ENCODE measurements around the gene CASZ1.

Gene CASZ1

GRCh38 chr1:10701145-10701544, 95.3 kb downstream of the CASZ1 start:
- WGBS, result 88% methylated on average over 13 of the region's 14 CpGs
- DNase-seq, result no peak
- H2BK12ac ChIP-seq (ENCODE audit: low read length in 2 of 2), result no peak overlapping the region
- H3K4ac ChIP-seq (ENCODE audit: low read depth in 1 of 2, low read length in 2 of 2), result no peak overlapping the region
- peaks cover 81 to 99% of the 10 kb centered on the region in 2 experiments for H3K27me3 ChIP-seq (ENCODE audit: control insufficient read depth in 1 of 2, insufficient read depth in 1 of 2, low read length in 2 of 2)
- no peak overlapping the region for H4K8ac ChIP-seq (ENCODE audit: low read length)
- H2AFZ ChIP-seq (ENCODE audit: low read depth, low read length), result no peak overlapping the region
- no peak overlapping the region for H4K91ac ChIP-seq (ENCODE audit: low read length)
- H3K23ac ChIP-seq (ENCODE audit: low read length in 2 of 2), result no peak overlapping the region
- H3K14ac ChIP-seq (ENCODE audit: low read length in 2 of 2), result no peak overlapping the region
- no peak overlapping the region for H2AK5ac ChIP-seq (ENCODE audit: low read length, severe bottlenecking)
- no peak overlapping the region for H2BK15ac ChIP-seq (ENCODE audit: low read depth, poor library complexity, severe bottlenecking)
- H3K79me1 ChIP-seq (replicated peaks; ENCODE audit: low read length, poor library complexity, severe bottlenecking), result no peaks in the 10 kb centered on the region
- no peak overlapping the region for H3K27ac ChIP-seq (ENCODE audit: low read length, poor library complexity, severe bottlenecking)
- H3K4me3 ChIP-seq (ENCODE audit: insufficient read depth in 1 of 2, low read depth in 1 of 2, low read length in 2 of 2), result no peak overlapping the region
- H3K18ac ChIP-seq (ENCODE audit: low read depth in 1 of 2, low read length in 2 of 2), result no peak overlapping the region
- no peak overlapping the region for H2BK5ac ChIP-seq (ENCODE audit: low read depth, low read length, poor library complexity, severe bottlenecking)
- H3K36me3 ChIP-seq (ENCODE audit: control insufficient read depth in 1 of 2, insufficient read depth in 2 of 2, low read depth in 1 of 2, low read length in 2 of 2), result no peaks in the 10 kb centered on the region
- H3K9me3 ChIP-seq (ENCODE audit: control insufficient read depth, low read length), result no peaks in the 10 kb centered on the region
- no peak overlapping the region for H3K9ac ChIP-seq (ENCODE audit: low read length)
- no peak overlapping the region for H2BK120ac ChIP-seq (ENCODE audit: low read depth, low read length)
- no peak overlapping the region for H3K4me2 ChIP-seq (ENCODE audit: low read length, poor library complexity, severe bottlenecking)
- peaks cover 20% of the 10 kb centered on the region for H3K4me1 ChIP-seq (ENCODE audit: control insufficient read depth, insufficient read depth, low read depth, low read length)

GRCh38 chr1:10699470-10699835, 97.0 kb downstream of the CASZ1 start:
- DNase-seq, result no peak
- peaks cover 66 to 89% of the 10 kb centered on the region in 2 experiments for H3K27me3 ChIP-seq (ENCODE audit: control insufficient read depth in 1 of 2, insufficient read depth in 1 of 2, low read length in 2 of 2)
- H3K4me1 ChIP-seq (ENCODE audit: control insufficient read depth, insufficient read depth, low read depth, low read length), result peaks cover 17% of the 10 kb centered on the region

GRCh38 chr1:10698726-10699469, 97.5 kb downstream of the CASZ1 start:
- H2AFZ ChIP-seq (ENCODE audit: low read depth, low read length), result no peak overlapping the region
- H4K91ac ChIP-seq (ENCODE audit: low read length), result no peak overlapping the region
- peaks cover 61 to 83% of the 10 kb centered on the region in 2 experiments for H3K27me3 ChIP-seq (ENCODE audit: control insufficient read depth in 1 of 2, insufficient read depth in 1 of 2, low read length in 2 of 2)
- no peak for DNase-seq
- no peak overlapping the region for H2BK15ac ChIP-seq (ENCODE audit: low read depth, poor library complexity, severe bottlenecking)
- no peak overlapping the region for H3K23ac ChIP-seq (ENCODE audit: low read length in 2 of 2)
- no peak overlapping the region for H3K14ac ChIP-seq (ENCODE audit: low read length in 2 of 2)
- H3K27ac ChIP-seq (ENCODE audit: low read length, poor library complexity, severe bottlenecking), result no peak overlapping the region
- H3K4me3 ChIP-seq (ENCODE audit: insufficient read depth in 1 of 2, low read depth in 1 of 2, low read length in 2 of 2), result no peak overlapping the region
- H2BK5ac ChIP-seq (ENCODE audit: low read depth, low read length, poor library complexity, severe bottlenecking), result no peak overlapping the region
- H3K36me3 ChIP-seq (ENCODE audit: control insufficient read depth in 1 of 2, insufficient read depth in 2 of 2, low read depth in 1 of 2, low read length in 2 of 2), result no peaks in the 10 kb centered on the region
- no peaks in the 10 kb centered on the region for H3K9me3 ChIP-seq (ENCODE audit: control insufficient read depth, low read length)
- H4K8ac ChIP-seq (ENCODE audit: low read length), result no peak overlapping the region
- H3K18ac ChIP-seq (ENCODE audit: low read depth in 1 of 2, low read length in 2 of 2), result no peak overlapping the region
- H2AK5ac ChIP-seq (ENCODE audit: low read length, severe bottlenecking), result no peak overlapping the region
- H3K79me1 ChIP-seq (replicated peaks; ENCODE audit: low read length, poor library complexity, severe bottlenecking), result no peaks in the 10 kb centered on the region
- H3K4me2 ChIP-seq (ENCODE audit: low read length, poor library complexity, severe bottlenecking), result no peak overlapping the region
- no peak overlapping the region for H2BK12ac ChIP-seq (ENCODE audit: low read length in 2 of 2)
- H3K4me1 ChIP-seq (ENCODE audit: control insufficient read depth, insufficient read depth, low read depth, low read length), result peaks cover 13% of the 10 kb centered on the region
- no peak overlapping the region for H2BK120ac ChIP-seq (ENCODE audit: low read depth, low read length)
- H3K9ac ChIP-seq (ENCODE audit: low read length), result no peak overlapping the region
- H3K4ac ChIP-seq (ENCODE audit: low read depth in 1 of 2, low read length in 2 of 2), result no peak overlapping the region
- 79% methylated on average over 13 of the region's 14 CpGs for WGBS

More at GRCh38 chr1:10699470-10699835, 97.0 kb downstream of the CASZ1 start:
- H3K9ac ChIP-seq (ENCODE audit: low read length), result no peak overlapping the region
- H3K18ac ChIP-seq (ENCODE audit: low read depth in 1 of 2, low read length in 2 of 2), result no peak overlapping the region
- no peak overlapping the region for H2BK5ac ChIP-seq (ENCODE audit: low read depth, low read length, poor library complexity, severe bottlenecking)
- H3K27ac ChIP-seq (ENCODE audit: low read length, poor library complexity, severe bottlenecking), result no peak overlapping the region
- no peak overlapping the region for H4K91ac ChIP-seq (ENCODE audit: low read length)
- H3K4ac ChIP-seq (ENCODE audit: low read depth in 1 of 2, low read length in 2 of 2), result no peak overlapping the region
- WGBS, result 87% methylated on average over 7 of the region's 7 CpGs
- no peak overlapping the region for H2AFZ ChIP-seq (ENCODE audit: low read depth, low read length)
- H3K9me3 ChIP-seq (ENCODE audit: control insufficient read depth, low read length), result no peaks in the 10 kb centered on the region
- no peak overlapping the region for H3K14ac ChIP-seq (ENCODE audit: low read length in 2 of 2)
- H2BK120ac ChIP-seq (ENCODE audit: low read depth, low read length), result no peak overlapping the region
- no peak overlapping the region for H3K23ac ChIP-seq (ENCODE audit: low read length in 2 of 2)
- H2BK15ac ChIP-seq (ENCODE audit: low read depth, poor library complexity, severe bottlenecking), result no peak overlapping the region
- no peaks in the 10 kb centered on the region for H3K79me1 ChIP-seq (replicated peaks; ENCODE audit: low read length, poor library complexity, severe bottlenecking)
- no peak overlapping the region for H4K8ac ChIP-seq (ENCODE audit: low read length)
- no peaks in the 10 kb centered on the region for H3K36me3 ChIP-seq (ENCODE audit: control insufficient read depth in 1 of 2, insufficient read depth in 2 of 2, low read depth in 1 of 2, low read length in 2 of 2)
- H2AK5ac ChIP-seq (ENCODE audit: low read length, severe bottlenecking), result no peak overlapping the region
- H3K4me2 ChIP-seq (ENCODE audit: low read length, poor library complexity, severe bottlenecking), result no peak overlapping the region
- H2BK12ac ChIP-seq (ENCODE audit: low read length in 2 of 2), result no peak overlapping the region
- no peak overlapping the region for H3K4me3 ChIP-seq (ENCODE audit: insufficient read depth in 1 of 2, low read depth in 1 of 2, low read length in 2 of 2)

- no peak overlapping the region for H3K14ac ChIP-seq (ENCODE audit: low read length in 2 of 2)
Measured at GRCh38 chr1:10697621-10698160, 98.8 kb downstream of the CASZ1 start.

More at GRCh38 chr1:10697621-10698160, 98.8 kb downstream of the CASZ1 start:
- Histone ChIP-seq H3K27me3 (ENCODE audit: control insufficient read depth in 1 of 2, insufficient read depth in 1 of 2, low read length in 2 of 2) (peaks cover 48 to 77% of the 10 kb centered on the region in 2 experiments), H2BK120ac (ENCODE audit: low read depth, low read length) (no peak overlapping the region), H3K4me2 (ENCODE audit: low read length, poor library complexity, severe bottlenecking) (no peak overlapping the region), H3K4me3 (ENCODE audit: insufficient read depth in 1 of 2, low read depth in 1 of 2, low read length in 2 of 2) (no peak overlapping the region), H3K79me1 (replicated peaks; ENCODE audit: low read length, poor library complexity, severe bottlenecking) (no peaks in the 10 kb centered on the region), H2BK12ac (ENCODE audit: low read length in 2 of 2) (no peak overlapping the region), H3K4ac (ENCODE audit: low read depth in 1 of 2, low read length in 2 of 2) (no peak overlapping the region), H3K23ac (ENCODE audit: low read length in 2 of 2) (no peak overlapping the region), H4K8ac (ENCODE audit: low read length) (no peak overlapping the region), H3K4me1 (ENCODE audit: control insufficient read depth, insufficient read depth, low read depth, low read length) (peaks cover 13% of the 10 kb centered on the region), H3K9ac (ENCODE audit: low read length) (no peak overlapping the region), H4K91ac (ENCODE audit: low read length) (no peak overlapping the region), H2AK5ac (ENCODE audit: low read length, severe bottlenecking) (no peak overlapping the region), H3K9me3 (ENCODE audit: control insufficient read depth, low read length) (no peaks in the 10 kb centered on the region), H2AFZ (ENCODE audit: low read depth, low read length) (no peak overlapping the region), H3K18ac (ENCODE audit: low read depth in 1 of 2, low read length in 2 of 2) (no peak overlapping the region), H3K36me3 (ENCODE audit: control insufficient read depth in 1 of 2, insufficient read depth in 2 of 2, low read depth in 1 of 2, low read length in 2 of 2) (no peaks in the 10 kb centered on the region), H2BK15ac (ENCODE audit: low read depth, poor library complexity, severe bottlenecking) (no peak overlapping the region), H3K27ac (ENCODE audit: low read length, poor library complexity, severe bottlenecking) (no peak overlapping the region), H2BK5ac (ENCODE audit: low read depth, low read length, poor library complexity, severe bottlenecking) (no peak overlapping the region)
- 93% methylated on average over 24 of the region's 25 CpGs for WGBS
- no peak for DNase-seq

Data from mesenchymal stem cell (in vitro differentiated cells and primary cell).